GM21576 (cell line): ENCODE data around the gene CNPY4.
"Not testable (repeated sequence)": the region's sequence is repeated elsewhere in the genome, so short reads cannot be mapped to it uniquely, and the experiment has no call there.

Source experiments
- ATAC-seq: cut with Tn5 transposase; IDR thresholded peaks from one replicate; pipeline ENCODE4 v1.9.1; 2021; ENCODE audit warnings: mild to moderate bottlenecking, moderate library complexity; ENCODE audit not compliant: unreplicated experiment

The CNPY4 gene

DNA sequence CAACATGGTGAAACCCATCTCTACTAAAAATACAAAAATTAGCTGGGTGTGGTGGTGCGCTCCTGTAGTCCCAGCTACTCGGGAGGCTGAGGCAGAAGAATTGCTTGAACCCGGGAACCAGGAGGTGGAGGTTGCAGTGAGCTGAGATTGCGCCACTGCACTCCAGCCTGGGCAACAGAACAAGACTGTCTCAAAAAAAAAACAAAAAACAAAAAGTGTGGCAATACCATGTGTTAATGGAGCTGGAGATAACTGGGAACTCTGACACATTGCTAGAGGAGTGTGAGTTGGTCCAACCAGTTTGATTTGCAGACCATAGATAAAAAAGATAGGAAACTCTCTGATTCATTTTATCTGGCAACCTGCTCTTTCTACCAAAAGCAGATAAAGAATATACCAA is 26.9 kb downstream of the CNPY4 start:
- ATAC-seq: not testable (repeated sequence)

DNA sequence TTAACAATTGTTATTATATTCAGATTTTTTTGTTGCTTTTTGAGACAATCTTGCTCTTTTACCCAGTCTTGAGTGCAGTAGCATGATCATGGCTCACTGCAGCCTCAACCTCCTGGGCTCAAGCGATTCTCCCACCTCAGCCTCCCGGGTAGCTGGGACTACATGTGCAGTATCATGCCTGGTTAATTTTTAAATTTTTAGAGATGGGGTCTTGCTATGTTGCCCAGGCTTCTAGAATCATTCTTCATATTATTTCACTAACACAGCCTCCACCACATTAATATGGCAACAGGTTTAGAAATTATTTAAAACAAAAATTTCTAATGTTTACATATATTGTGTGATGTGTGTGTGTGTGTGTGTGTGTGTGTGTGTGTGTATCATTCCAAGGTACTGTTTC is 27.8 kb downstream of the CNPY4 start:
- no peak for ATAC-seq

DNA sequence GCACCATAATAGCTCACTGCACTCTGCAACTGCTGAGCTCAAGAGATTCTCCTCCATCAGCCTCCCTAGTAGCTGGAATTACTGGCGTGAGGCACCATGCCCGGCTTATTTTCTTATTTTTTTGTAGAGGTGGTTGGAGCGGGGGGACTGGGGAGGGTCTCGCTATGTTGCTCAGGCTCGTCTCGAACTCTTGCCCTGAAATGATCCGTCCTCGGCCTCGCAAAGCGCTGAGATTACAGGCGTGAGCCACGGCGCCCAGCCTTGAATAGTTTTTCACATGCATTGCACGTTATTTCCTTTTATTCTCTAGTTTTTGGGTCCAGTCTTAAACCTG is 28.8 kb downstream of the CNPY4 start:
- ATAC-seq: no peak

GRCh38 chr7:100148559-100149328 is 29.3 kb downstream of the CNPY4 start, which contains the start of gene LAMTOR4:
Gene LAMTOR4 (plus strand): TSS chr7:100148918. CDS start chr7:100148973, 55 bp downstream.
- peak; percentile 98 for ATAC-seq

GRCh38 chr7:100152404-100152803 is 33.0 kb downstream of the CNPY4 start:
- no peak for ATAC-seq

- ATAC-seq: no peak
These were observed 33.7 kb downstream of the CNPY4 start for GRCh38 chr7:100152937-100153666.

GRCh38 chr7:100153708-100154535 is 34.5 kb downstream of the CNPY4 start:
- no peak for ATAC-seq

- ATAC-seq: no peak
These were observed 35.4 kb downstream of the CNPY4 start for GRCh38 chr7:100154651-100155491.

GRCh38 chr7:100155553-100156317 is 36.3 kb downstream of the CNPY4 start:
- no peak for ATAC-seq

DNA sequence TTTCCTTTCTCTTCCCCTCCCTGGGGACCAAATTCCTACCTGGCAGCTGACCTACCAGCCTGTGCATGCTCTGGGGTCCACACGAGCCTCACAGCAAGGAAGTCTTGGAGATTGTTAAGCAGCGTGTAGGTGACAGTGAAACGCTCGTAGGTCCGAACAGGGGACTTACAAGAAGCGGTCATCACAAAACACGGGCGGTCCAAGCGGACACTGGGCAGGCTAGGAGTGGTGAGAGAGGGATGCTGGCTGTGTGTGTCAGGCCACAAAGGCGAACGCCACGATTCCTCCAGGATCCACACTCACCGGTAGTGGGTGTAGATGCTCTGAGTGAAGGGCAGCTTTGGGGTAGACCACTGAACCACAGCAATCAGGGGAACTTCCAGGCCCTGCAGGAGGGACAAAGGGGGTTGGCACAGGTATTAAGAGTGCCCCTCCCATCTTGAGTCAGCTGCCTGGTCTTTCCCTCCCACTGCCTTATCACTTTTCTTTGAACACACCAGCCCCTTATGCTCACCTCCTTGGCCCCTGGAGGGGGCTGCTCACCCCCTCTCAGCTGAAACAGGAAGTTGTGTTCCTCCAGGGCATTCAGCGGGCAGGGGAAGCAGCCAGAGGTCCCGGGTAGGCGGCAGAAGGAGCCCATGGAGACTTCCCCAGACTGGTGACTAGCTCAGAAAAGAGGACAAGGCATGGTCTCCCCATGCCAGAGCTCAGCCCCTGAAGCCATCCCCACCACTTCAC is 37.1 kb downstream of the CNPY4 start:
- no peak for ATAC-seq

DNA sequence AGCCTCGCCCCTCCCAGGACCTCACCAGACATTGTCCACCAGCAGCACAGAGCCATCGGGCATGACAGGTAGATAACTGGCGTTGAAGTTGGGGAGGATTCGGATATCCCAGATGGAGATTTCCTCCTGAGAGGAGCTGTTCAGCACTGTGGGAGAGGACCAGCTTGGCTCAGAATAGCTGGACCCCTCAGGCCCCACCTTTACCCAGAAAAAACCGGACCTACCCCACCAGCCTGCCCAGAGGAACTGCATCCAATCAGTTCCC is 37.6 kb downstream of the CNPY4 start:
- ATAC-seq: no peak

- no peak for ATAC-seq
These were observed 38.1 kb downstream of the CNPY4 start for GRCh38 chr7:100157334-100158228.

DNA sequence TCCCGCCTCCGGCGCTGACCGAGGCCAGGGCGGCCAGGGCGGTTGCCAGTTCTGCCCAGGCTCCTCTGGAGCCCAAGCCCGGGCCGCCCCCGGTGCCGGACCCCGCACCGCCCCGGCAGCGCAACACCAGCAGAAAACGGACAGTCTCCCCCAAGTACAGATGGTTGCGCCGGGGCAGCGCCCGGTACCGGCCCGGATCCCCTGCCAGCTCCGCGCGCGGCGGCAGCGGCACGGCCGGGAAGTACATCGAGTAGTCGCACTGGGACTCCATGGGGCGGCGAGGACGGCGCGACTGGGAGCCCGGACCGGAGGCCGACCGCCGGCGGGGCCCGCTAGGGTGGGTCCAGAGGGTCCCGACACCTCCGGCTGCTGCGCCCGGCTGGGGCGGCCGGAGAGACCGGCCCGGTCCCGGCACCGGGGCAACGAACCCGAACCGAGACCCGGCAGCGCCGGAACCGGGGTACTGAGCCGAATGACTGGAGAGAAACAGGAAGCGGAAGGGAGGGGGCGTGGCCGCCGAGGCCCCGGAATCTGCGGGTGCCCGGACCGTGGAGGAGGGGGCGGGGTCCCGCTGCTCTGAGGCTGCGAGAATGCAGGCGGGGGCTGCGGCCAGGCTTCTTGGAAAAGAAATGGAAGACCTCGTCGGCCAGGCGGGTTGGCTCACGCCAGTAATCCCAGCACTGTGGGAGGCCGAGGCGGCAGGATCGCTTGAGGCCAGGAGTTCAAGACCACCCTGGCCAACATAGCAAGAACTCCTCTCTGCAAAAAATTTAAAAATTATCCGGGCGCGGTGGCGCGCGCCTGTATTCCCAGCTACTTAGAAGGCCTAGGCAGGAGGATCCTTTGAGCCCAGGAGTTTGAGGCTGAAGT is 39.0 kb downstream of the CNPY4 start, which contains the start of gene TRAPPC14:
Gene TRAPPC14, minus strand, starts transcription at position 495 of the 870 bp plus-strand sequence. Its CDS starts 224 bp downstream, at position 271.
- peak; percentile 75 for ATAC-seq

GRCh38 chr7:100159099-100159623 is 39.7 kb downstream of the CNPY4 start:
- no peak for ATAC-seq

DNA sequence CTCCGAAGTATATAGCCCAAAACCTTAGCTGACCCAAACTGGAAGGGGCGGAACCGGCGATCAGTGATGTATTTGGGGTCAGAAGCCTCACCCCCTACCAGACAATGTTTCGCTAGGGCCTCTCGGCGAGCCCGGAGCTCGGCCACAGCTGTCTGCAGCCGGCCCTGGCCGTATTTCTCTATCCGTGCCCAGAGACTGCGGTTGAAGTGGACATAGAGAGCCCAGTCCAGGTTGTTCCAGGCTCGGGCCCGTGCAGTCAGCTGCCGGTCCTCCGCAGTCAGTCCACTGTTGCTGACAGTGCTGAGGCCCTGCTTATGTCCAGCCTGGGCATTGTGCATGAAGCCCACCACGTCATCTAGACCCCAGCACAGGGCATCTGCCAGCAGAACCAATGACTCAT is 40.6 kb downstream of the CNPY4 start:
- no peak for ATAC-seq

GRCh38 chr7:100163006-100163531 is 43.6 kb downstream of the CNPY4 start:
- no peak for ATAC-seq

DNA sequence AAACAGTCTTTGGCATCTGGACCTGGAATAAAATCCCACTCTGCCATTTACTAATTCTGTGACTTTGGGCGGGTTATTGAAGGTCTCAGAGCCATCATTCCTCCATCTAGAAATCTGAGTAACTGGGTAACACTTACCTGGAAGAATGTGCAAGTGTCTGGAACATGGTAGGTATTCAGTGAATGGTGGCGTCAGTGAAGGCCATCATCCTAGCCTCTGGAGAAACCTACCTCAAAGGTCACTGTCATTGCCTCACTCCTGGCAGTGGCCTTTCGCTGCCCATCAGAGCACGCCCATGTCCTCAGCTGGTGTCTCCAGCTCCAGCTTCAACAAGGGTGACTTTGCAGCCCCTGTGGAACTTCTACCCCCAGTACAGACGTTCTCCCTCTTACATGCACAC is 44.4 kb downstream of the CNPY4 start:
- no peak for ATAC-seq
